8988T (cell line): ENCODE data around the gene ME3.

Experiments
- DNase-seq: peaks from one replicate; pipeline ENCODE4 v3.0.0; 2011

The ME3 gene

DNA sequence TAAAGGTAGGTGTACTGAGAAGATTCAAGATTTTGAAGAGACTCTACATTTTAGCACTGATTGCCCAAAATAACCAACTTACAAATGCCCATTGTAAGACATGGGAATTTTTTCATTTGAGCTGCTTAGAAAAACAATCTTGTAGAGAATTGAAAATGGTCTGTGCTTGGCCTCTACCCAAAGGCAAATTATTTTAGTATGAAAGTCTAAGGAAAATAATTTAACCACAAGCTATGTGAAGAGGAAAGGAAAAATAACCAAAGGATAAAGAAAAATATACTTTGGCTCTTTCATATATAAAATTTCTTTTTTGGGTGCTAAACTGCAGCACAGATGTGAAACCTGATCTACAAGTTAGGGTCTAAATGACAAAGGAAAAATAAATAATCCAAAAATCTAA, 54.9 kb downstream of the ME3 start:
- no peak for DNase-seq

DNA sequence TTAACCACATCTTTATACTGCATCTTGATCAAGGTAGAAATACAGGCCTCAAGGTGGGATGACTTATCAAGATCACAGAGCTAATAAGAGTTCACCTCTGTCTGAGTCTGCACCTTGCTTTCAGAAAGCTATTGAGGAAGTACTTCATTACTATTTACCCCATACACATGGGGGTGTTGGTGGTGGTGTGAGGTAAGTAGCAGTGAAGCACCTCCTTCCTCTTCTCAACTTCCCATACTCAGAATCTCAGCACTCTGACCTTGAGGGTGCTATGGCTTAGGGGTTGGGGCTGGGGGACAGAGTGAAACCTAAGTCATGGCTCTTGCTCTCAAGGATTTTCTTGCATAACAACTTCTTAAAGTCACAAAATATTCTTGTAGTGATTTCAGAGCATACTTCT, 56.9 kb downstream of the ME3 start:
- DNase-seq = no peak

DNA sequence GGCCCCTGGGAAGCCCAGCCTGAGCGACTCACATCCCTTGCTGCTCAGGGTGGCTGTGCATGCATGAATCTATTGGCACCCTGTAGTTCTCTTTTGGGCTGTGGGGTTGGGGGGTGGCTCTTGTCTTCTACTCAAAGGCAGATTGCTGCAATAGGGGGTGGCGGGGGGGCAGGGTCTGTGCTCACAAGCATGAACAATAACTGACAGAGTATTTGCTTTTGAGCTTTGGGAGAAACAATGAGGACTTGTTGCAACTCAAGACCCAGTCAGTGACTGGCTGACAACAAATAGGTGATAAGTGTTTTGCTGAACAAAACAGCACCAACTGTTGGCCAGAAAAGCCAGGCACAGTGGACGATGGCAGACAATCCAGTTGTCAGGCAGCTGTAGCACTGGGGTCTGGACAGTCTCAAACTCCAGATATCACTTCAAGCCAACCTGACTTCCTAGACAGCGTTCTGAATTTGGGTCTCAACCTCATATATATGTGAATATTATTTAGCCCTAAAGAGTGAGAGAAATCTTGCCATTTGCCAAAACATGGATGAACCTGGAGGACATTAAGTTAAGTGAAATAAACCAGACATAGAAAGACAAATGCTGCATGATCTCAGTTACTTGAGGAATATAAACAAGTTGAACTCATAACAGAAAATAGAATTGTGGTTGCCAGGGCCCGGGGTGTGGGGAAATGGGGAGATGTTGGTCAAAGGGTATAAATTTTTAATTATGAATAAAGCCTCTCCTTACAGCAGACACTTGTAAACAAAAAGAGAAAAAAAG, 61.7 kb downstream of the ME3 start:
- DNase-seq = no peak

DNA sequence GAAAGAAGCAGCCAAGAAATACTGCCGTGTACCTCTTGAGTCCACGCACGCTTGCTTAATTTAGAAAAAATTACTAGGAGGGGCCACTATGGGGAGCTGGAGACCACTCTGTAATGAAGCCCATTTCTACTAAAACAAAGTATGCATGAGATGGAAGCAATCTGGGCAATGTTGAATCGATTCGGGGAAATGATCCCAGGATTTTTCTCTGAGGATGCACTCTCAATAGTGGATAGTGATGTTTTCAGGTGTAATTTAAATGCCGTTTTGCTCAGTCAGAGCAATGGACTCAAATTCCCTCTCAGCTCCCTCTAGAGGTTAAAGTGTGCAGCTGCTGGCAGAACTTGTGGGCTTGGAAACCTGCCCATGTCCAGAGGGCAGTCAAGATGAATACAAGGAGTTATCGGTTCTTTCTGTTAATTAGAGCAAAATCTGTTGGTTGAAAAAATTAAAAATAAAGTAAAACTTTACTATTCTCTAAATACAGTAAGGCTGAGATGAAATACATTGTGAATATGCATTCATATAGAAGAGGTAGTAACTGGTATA, 64.1 kb downstream of the ME3 start:
- DNase-seq = no peak

DNA sequence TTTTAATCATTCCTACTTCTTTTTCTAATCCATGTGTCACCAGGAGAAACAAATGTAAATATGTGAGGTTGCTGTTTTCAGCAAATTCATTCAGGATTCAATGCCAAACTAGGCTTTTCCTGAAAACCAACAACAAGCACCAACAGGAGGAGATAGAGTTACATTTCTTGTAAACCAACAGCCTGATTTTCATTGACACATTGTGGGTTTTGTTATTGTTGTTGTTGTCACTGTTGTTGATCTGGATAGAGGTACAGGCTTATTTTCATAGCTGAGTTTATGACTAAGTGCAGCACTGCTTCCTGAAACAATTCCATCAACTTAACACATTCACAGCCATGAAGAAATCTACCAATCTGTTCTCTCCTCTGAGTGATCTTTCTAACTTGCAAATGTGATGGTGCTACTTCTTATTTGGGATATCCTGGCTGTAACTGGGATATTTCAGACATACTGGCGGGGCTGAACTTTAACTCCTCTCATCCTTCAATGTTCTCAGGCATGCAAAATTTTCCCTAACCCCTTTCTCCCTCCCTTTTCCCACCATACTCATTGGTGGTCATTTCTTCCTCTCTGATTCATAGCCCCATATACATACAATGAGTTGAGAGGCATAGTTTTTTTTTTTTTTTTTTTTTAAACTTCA, 65.5 kb downstream of the ME3 start:
- DNase-seq = no peak

DNA sequence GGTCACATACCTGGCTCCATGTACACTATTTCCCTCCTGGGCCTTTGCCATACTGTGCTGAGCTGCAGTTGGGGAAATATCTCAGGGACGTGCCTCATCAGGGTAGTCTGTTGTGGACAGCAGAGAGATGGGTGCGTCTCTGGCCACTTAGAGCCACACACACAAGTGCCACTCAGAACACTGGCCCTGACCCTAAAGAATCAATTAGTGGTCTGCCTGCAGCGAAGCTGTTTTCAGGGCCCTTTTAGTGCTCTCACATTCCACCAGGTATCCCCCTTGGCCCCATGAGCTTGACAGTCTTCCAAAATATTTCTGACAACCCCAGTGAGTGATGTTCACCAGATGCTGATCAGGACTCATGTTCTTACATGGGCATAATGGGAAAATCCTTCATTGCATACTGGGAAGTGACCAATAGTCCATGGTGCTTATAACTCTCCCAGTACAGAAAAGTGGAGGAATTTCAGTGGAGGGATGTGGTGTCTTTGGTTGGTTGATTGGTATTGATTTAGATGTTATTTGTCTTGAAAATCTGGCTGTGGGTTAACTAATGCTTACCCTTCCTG, 66.1 kb downstream of the ME3 start:
- no peak for DNase-seq

DNA sequence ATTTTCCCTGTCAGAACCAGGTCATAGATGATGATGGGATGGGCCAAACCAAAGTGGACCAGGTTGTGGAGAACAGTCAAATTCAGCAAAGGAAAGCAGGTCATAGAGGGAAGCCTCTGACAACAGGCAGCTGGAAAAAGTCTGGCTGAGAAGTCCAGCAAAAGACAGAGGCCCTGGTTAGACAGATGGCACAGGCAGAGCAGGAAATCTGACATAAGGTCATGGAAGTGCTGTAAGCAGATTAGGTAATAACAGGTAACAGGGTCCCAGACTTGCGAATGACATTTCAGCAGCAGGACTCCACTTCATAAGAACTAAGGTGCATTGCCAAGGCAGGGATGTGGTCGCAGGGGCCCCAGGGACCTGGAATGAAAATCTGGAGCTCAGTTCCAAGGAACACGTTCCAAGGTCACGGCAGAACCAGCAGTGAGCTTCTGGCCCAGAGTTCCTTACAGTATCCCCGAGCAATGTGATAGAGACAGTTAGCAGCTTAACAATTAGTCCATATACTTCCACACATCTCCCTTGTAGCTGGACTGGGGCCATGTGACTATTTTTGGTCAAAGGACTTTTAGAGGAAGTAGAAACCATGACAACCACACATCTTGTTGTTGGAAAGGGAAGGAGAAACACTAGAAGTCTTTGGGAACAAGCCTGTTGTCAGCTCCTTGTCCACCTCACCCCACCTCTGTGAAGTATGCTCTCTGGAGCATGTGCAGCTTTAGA, 75.4 kb downstream of the ME3 start:
- DNase-seq = no peak

DNA sequence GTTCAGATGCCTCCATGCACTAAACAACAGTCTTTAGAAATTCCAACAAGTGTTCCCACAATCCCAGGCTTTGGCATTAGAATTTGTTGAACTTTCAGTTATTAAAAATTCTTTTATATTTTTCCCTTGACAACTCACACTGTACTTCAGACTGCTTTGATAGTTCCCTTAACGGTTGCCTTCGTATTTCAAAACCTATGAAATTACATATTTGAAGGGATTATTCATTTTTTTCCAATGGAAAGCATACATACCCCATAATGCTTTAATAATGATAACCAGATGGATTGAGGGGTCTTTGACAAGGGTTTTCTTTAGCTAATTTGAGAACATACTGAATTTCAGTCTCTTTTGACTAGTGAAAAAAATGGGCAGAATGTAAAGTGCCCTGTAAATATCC, 76.5 kb downstream of the ME3 start:
- no peak for DNase-seq

DNA sequence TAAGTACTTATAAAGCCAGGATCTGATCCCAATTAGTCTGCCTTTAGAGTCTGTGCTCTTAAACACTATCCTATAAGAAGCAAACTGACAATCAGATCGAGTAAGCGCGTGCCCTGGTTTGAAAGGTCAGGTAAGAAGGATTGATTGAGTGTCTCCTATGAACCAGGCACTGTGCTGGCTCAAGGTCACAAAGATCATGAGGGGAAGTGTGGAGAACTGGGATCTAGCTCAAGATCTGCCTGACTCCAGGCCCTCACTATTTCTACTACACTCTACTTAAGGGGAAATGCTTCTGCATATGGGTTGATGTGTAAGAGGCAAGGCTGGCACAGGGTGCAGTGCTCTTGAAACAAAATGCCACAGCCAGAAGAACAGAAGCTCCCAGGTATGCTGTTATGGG, 77.0 kb downstream of the ME3 start:
- no peak for DNase-seq

DNA sequence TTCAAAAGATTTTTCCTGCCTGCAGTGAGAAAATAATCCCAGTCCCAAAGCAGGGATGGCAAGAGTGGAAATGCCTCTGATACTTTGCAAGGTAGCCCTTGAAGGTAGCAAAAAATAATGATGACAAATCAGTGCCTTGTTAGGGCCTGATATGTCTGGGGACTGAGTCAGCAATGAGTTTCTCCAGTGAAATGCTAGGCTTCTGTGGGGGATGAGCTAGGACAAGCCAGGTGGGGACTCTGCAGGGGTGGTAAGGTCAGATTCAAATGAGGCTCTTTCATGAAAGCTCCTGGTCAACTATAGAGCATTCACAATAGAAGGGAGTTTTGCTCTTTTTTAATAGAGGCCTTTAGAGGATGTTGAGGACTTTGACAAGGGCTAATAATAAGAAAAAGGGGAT, 77.7 kb downstream of the ME3 start:
- peak; percentile 15 for DNase-seq

DNA sequence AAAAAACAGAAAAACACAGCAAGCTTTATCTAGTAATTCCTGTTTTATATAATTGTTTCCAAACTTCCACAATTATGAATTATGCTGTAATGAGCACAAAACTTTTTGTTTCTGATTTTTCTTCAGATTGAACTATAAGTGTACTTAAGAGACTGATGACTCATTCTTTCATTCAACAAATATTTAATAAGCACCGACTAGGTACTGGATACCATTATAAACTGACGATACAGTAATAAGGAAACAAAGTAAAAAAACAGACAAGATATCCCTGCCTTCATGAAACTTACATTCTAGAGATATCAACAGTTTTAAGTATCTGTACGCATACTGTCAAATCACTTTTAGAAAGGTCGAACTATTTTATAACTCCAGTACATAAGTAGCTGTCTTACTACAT, 78.6 kb downstream of the ME3 start:
- DNase-seq = no peak

DNA sequence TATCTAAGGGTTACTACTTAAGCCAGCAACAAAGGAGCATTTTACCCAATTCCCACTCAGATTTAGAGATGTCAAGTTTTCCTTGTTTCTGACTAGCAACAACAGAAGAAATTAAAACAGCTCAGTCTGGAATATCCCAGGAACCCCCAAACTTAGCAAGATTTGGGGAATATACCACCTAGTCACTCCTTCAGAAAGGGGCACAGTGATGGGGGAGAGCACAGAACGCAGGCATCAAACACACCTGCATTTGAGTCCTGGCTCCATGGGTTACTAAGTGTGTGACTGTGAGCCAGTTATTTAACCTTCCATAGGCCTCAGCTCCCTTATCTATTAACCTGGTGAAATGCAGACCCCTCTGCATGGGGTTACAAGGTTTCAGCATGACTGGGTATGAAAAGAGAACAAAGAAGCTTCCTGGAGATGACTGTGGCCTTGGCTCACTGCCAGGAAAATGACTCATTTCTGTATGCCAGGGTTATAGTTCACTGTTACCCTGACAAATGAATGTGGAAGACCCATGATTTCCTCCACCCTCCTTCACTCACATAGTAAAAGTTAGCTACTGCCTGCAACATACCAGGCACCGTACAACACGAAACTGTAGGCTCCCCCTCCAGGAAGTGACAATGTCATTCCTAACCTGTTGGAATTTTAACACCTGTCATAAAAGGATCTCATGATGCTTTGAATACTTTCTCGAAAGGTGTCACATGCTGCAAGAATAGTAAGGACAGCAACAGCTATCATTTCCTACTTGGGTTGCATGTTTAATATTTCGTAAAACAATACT, 79.6 kb downstream of the ME3 start:
- peak; percentile 14 for DNase-seq

DNA sequence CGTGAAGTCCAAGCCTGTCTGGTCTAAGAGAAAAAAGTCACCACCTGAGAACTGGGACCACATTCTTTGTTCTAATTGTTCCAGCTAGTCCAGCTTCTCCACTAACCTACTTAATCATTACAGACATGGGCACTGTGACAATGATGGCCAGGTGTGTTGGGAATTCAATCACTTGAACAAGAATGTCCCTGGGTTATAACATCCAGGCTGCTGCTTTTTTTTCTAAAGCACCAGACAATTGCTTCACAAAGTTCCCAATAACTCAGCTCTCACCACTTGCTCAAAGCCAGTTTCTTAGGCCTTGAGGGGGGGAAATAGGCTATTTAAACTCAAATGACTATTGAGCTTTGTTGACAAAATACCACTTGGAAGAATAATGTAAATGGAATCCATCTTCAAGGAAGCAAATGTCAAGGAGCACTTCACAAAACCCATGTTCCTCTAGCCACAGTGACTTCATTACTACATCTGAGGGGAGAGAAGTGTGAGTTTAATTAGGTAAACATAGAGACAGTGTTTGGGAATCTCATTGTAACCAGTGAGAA, 80.3 kb downstream of the ME3 start:
- no peak for DNase-seq

DNA sequence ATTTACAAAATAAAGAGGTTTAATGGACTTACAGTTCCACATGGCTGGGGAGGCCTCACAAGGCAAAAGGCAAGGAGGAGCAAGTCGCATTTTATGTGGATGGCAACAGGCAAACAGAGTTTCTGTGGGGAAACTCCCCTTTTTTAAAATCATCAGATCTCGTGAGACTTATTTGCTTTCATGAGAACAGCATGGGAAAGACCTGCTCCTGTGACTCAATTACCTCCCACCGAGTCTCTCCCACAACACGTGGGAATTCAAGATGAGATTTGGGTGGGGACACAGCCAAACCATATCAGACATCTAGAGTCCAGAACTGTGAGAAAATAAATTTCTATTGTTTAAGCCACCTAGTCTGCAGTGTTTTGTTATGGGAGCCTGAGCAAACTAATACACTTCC, 80.8 kb downstream of the ME3 start:
- no peak for DNase-seq

DNA sequence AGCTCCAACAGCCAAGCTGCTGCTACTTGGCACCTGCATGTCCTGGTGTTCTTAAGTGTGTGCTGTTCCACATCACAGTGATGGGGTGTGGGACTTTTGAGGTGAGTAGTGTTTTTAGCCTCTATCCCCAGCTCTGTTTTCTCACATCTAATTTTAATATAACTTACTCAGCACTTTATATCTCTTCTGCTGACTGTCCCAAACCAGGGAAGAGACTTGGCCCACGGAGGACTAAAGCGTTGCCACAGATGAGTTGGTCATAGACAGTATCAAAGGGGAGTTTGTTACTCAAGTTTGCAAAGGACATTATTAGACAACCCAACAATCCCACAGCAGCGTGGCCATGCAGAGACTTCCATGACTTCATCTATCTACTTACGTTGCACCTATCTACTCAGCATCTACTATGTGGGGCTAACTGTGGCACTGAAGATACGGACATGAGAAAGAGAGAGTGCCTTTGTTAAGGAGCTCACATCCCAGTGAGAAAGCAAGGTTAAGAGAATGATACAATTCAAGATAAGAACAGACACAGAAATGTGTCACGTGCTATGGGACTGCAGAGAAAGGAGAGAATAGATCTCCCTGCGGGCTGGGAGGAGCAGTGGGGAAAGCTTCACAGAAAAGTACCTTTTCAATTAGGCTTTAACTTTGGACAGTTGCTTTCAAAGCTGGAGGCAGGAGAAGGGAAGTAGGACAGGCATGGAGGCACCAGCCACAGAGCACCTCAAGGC, 82.4 kb downstream of the ME3 start:
- DNase-seq = no peak

DNA sequence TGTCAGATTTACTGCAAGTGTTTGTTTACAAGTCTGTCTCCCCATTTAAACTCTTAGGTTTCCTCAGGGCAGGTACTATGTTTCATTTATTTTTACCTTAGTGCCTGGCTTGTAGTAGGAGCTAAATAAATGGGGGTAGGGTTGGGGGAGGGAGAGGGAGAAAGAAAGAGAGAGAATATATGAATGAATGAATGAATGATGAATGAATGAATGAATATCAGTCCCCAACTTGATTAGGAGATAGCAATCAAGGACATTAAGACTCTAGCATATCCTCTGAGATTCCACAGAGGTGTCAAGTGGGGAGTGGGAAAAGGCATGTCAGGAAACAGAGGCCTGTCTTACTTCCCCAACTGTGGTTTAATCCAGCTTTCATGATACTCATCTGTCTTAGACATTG, 83.2 kb downstream of the ME3 start:
- DNase-seq = no peak

DNA sequence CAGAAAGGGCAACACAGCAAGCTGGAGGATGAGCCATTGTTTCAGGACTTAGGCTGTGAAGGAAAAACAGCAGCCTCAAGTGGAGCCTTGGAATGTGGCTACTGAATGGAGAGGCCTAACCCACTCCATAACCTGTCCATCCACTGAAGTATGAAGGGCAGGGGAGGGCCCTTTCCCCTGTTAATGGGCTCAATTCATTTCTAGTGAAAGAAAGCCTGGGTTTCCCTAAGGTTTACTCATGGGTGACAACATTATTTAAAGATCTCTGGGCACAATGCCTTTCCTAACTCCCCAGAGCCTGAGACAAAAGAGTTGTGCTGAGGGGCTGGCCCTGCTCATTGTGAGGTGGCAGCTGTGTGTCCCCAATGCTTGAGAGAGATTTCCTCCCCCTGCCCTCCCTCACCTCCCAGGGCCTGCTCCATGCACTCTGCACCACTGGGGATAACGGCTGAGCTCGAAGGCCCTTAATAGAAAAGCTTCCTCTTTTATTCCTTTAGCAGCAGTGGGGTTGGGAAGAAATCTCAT, 83.8 kb downstream of the ME3 start:
- DNase-seq = no peak

DNA sequence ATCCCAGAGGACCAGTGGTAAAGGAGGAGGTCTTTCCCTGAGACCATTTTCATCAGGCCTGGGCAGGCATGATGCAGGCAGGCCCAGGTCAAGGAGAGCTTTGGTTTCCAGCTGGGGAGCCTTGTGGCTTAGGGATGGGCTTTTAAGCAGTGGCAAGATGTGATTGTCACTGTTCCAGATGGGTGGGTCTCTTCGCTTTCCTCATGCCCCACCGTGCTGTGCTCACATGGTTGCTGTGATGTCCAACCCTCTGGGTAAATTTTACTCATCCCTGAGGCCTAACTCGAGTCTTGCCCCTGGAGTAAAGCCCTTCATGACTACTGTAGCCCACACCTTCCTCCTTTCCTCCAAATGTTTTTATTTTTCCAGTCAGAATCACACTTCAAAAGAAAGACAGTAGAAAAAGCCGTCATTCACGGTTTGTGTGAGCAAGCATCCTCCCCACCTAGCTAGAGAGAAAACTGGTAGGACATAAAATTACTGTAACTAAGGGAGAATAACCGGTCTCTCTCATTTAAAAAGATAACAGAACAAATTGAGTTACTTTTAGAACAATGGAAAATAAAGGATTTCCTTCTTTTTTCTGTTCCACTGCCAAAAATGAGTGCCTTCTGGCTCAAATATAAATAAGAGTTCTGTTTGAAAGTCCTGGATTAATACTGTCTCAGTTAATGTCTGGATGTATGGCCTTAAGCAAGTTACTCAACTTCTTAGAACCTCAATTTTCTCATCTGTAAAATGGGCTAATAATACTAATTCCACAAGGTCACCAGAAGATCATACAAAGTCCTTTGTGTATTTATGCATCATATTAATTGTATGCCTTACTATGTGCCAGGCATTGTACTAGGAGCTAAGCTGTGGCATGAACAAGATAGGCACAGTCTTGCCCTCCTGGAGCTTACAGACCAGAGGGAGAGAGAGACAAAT, 84.9 kb downstream of the ME3 start:
- DNase-seq = no peak

DNA sequence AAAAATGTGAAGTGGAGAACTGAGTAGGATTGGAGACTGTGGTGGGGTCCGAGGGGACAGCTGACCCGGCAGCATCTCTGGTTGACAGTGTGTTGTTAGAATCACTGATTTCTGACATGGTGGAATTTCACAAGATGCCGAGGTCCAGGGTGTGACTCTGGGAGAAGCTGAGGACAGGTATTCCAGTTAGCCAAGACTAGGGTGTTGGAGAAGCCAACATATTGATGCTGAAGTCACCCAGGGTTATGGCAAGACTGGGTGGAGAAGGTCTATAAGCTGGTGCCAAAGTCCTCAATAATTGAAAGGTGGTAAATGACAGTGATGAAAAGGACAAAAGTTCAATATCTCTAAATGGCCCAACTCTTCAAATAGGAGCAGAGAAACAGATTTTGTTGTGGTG, 86.1 kb downstream of the ME3 start:
- DNase-seq = no peak

DNA sequence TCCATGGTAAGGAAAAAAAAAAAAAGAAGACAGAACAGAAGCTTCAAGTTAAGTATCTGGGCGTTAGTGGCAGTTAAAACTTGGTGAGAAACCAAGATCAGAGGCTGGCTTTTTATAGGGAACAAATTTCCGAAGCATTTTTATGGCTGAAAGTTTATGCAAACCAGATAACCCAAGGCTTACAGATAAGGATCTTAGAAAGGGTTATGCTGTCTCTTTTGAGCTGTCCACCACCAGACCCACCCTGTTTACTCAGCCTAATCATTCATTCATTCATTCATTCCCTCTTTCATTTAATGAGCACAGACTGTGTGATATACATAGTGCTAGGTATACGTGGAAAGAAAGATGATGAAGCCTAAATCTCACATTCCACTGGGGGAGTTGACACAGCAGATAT, 89.5 kb downstream of the ME3 start:
- DNase-seq = no peak
